ENCODE measurements around the gene SLX9. TPM values are rescaled to one million over a fixed set of nuclear protein-coding genes. Genes with fewer than 3 reads are reported as not detected.

SLX9 gene
- total RNA-seq, 1 experiment from 2014 or later = 74.3 TPM

DNA sequence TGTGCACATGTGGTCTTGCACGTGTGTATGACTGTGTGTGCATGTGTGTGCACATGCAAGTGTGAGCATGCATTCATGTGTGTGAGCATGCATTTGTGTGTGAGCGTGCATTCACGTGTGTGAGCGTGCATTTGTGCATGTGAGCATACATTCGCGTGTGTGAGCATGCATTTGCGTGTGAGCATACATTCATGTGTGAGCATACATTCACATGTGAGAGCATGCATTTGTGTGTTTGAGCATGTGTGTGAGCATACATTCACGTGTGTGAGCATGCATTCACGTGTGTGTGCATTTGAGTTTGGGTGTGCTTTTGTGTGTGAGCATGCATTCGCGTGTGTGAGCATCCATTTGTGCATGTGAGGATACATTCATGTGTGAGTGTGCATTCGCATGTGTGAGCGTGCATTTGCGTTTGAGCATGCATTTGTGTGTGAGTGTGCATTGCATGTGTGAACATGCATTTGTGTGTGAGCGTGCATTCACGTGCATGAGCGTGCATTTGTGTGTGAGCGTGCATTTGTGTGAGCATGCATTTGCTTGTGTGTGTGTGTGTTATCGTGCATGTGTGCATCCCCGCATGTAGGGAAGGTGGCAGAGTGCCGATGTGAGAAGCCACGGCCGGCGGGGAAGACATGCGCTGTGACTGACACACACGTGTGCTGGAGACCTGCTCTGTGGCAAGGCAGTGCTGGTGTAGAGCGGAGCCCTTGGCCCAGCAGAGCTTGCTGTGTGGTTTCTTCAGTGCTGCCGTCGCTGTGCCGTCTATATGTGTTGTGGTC lies 37.4 kb upstream of the SLX9 start:
- no peak overlapping the region for H2BK15ac ChIP-seq (ENCODE audit: low read depth, low read length)
- H3K9me3 ChIP-seq (ENCODE audit: control insufficient read depth, low read depth, low read length) = no peaks in the 10 kb centered on the region
- no peak for DNase-seq
- no peak overlapping the region for H2BK20ac ChIP-seq (ENCODE audit: low read depth, low read length, poor library complexity, severe bottlenecking)
- no peak overlapping the region for H3K23ac ChIP-seq (ENCODE audit: insufficient read length, low read depth, low read length)
- no peak overlapping the region for H2AK5ac ChIP-seq (ENCODE audit: insufficient read length, low read length)
- H2BK5ac ChIP-seq (ENCODE audit: insufficient read length, low read length) = no peak overlapping the region
- H4K20me1 ChIP-seq (ENCODE audit: control insufficient read depth, insufficient read depth, insufficient read length) = peaks cover 6% of the 10 kb centered on the region
- Mint-ChIP-seq H3K9me3 (no peaks in the 10 kb centered on the region; a peak in 3 of 5 replicates), H3K27ac (no peak overlapping the region; a peak in 1 of 7 replicates), H3K4me1 (peaks cover 8 to 17% of the 10 kb centered on the region in 2 experiments), H3K27me3 (ENCODE audit: low read depth) (peaks cover 4% of the 10 kb centered on the region), H3K4me3 (no peak overlapping the region), H3K36me3 (ENCODE audit: insufficient read depth in 1 of 3, low read depth in 3 of 3) (no peaks in the 10 kb centered on the region)
- no peak overlapping the region for H4K8ac ChIP-seq (replicated peaks; ENCODE audit: insufficient read length, low read depth, low read length)
- H3K9ac ChIP-seq (ENCODE audit: extremely low read depth, insufficient read length, low read length) = no peak overlapping the region
- no peaks in the 10 kb centered on the region; the same call in 1 of the 2 replicates for H3K4me1 ChIP-seq (ENCODE audit: insufficient read depth, low read length)
- no peak overlapping the region for H3K56ac ChIP-seq (ENCODE audit: insufficient read length, low read depth, low read length)
- H3K4ac ChIP-seq (ENCODE audit: low read depth, low read length) = no peak overlapping the region
- no peak overlapping the region for H3K18ac ChIP-seq (ENCODE audit: insufficient read length, low read depth, low read length)
- no peaks in the 10 kb centered on the region for H3K79me1 ChIP-seq (ENCODE audit: insufficient read depth, low read depth, low read length, poor library complexity, severe bottlenecking)
- H3K79me2 ChIP-seq (ENCODE audit: insufficient read depth, low read length) = no peaks in the 10 kb centered on the region
- H2AFZ ChIP-seq (ENCODE audit: low read length) = no peak overlapping the region
- no peak overlapping the region for H3K4me2 ChIP-seq (ENCODE audit: insufficient read depth, insufficient read length, low read length)
- H3K27me3 ChIP-seq (ENCODE audit: insufficient read depth, low read length) = no peaks in the 10 kb centered on the region
- H3K27ac ChIP-seq (ENCODE audit: insufficient read length, low read depth, low read length) = no peak overlapping the region
- TF ChIP-seq, protein P1, sequence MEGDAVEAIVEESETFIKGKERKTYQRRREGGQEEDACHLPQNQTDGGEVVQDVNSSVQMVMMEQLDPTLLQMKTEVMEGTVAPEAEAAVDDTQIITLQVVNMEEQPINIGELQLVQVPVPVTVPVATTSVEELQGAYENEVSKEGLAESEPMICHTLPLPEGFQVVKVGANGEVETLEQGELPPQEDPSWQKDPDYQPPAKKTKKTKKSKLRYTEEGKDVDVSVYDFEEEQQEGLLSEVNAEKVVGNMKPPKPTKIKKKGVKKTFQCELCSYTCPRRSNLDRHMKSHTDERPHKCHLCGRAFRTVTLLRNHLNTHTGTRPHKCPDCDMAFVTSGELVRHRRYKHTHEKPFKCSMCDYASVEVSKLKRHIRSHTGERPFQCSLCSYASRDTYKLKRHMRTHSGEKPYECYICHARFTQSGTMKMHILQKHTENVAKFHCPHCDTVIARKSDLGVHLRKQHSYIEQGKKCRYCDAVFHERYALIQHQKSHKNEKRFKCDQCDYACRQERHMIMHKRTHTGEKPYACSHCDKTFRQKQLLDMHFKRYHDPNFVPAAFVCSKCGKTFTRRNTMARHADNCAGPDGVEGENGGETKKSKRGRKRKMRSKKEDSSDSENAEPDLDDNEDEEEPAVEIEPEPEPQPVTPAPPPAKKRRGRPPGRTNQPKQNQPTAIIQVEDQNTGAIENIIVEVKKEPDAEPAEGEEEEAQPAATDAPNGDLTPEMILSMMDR (conservative IDR thresholded peaks at IDR 0.05) = no peak
- no peak overlapping the region for H2BK12ac ChIP-seq (ENCODE audit: insufficient read length, low read depth, low read length)
- H4K91ac ChIP-seq (ENCODE audit: insufficient read length, low read depth, low read length) = no peak overlapping the region
- no CpG with 5 or more reads among the region's 30 CpGs for WGBS (ENCODE audit: extremely low coverage, insufficient read length, low lambda C conversion rate)
- no peak overlapping the region for H3K14ac ChIP-seq (ENCODE audit: insufficient read depth, low read length)
- H4K5ac ChIP-seq (ENCODE audit: insufficient read length, low read depth, low read length) = no peak overlapping the region
- H3K23me2 ChIP-seq (ENCODE audit: insufficient read length, low read depth, low read length, poor library complexity, severe bottlenecking) = no peaks in the 10 kb centered on the region
- no peak overlapping the region for H3T11ph ChIP-seq (ENCODE audit: low read length)
- H2BK120ac ChIP-seq (ENCODE audit: low read depth, low read length, poor library complexity, severe bottlenecking) = no peak overlapping the region
